ENCODE results near the gene AEBP2. TPM values are rescaled to one million over a fixed set of nuclear protein-coding genes. Genes with fewer than 3 reads are reported as not detected.

Gene AEBP2
- total and polyA plus RNA-seq, 8 donors: 9.0 to 18.6 (median 13.2) TPM

GRCh38 chr12:19517583-19517982 is 78.3 kb downstream of the AEBP2 start:
- Histone ChIP-seq H3K4me3 (no peak overlapping the region), H3K9me3 (no peaks in the 10 kb centered on the region), H3K27me3 (no peaks in the 10 kb centered on the region), H3K27ac (no peak overlapping the region), H3K4me1 (peaks cover 0 to 11% (median 8%) of the 10 kb centered on the region in 3 donors), H3K36me3 (no peaks in the 10 kb centered on the region)
- no peak for ATAC-seq
- WGBS, 2 donors: 90 to 95% methylated on average over 1 of the region's 1 CpG
- no peak for FAIRE-seq
- no peak for TF ChIP-seq CTCF (IDR thresholded peaks at IDR 0.05)
- DNase-seq: no peak
- intact Hi-C loops (cut with DNase I): no loop called here

GRCh38 chr12:19518209-19518608 is 78.9 kb downstream of the AEBP2 start:
- no peak overlapping the region for H3K27ac ChIP-seq
- no peaks in the 10 kb centered on the region for H3K9me3 ChIP-seq
- H3K36me3 ChIP-seq: no peaks in the 10 kb centered on the region
- DNase-seq (no peak), FAIRE-seq (no peak), ATAC-seq (no peak)
- H3K4me3 ChIP-seq: no peak overlapping the region
- TF ChIP-seq CTCF (IDR thresholded peaks at IDR 0.05): no peak
- intact Hi-C loops (cut with DNase I): no loop called here
- WGBS, 2 donors: 44 to 48% methylated on average over 1 of the region's 1 CpG
- H3K4me1 ChIP-seq: peaks cover 0 to 11% (median 8%) of the 10 kb centered on the region in 3 donors
- H3K27me3 ChIP-seq: no peaks in the 10 kb centered on the region

GRCh38 chr12:19520646-19521415 is 81.5 kb downstream of the AEBP2 start:
- no peak overlapping the region for H3K27ac ChIP-seq
- H3K9me3 ChIP-seq: no peaks in the 10 kb centered on the region
- H3K4me1 ChIP-seq: peaks cover 0 to 11% (median 8%) of the 10 kb centered on the region in 3 donors
- no peak for ATAC-seq
- WGBS, 2 donors: 91 to 95% methylated on average over 5 of the region's 5 CpGs
- no peak for DNase-seq
- H3K36me3 ChIP-seq: no peaks in the 10 kb centered on the region
- intact Hi-C loops (cut with DNase I): no loop called here
- FAIRE-seq: no peak
- TF ChIP-seq CTCF (IDR thresholded peaks at IDR 0.05): no peak
- H3K27me3 ChIP-seq: no peaks in the 10 kb centered on the region
- H3K4me3 ChIP-seq: no peak overlapping the region

GRCh38 chr12:19525274-19525673 is 86.0 kb downstream of the AEBP2 start:
- DNase-seq (no peak), FAIRE-seq (no peak), ATAC-seq (no peak)
- no peaks in the 10 kb centered on the region for H3K36me3 ChIP-seq
- H3K27ac ChIP-seq: no peak overlapping the region
- no peak overlapping the region for H3K4me3 ChIP-seq
- intact Hi-C loops (cut with DNase I): no loop called here
- TF ChIP-seq CTCF (IDR thresholded peaks at IDR 0.05): no peak
- no peaks in the 10 kb centered on the region for H3K9me3 ChIP-seq
- no peaks in the 10 kb centered on the region for H3K27me3 ChIP-seq
- WGBS, 2 donors: 95% methylated on average over 7 of the region's 7 CpGs
- peaks cover 0 to 8% (median 6%) of the 10 kb centered on the region in 3 donors for H3K4me1 ChIP-seq

- peaks cover 0 to 13% (median 6%) of the 10 kb centered on the region in 3 donors for H3K4me1 ChIP-seq
- ATAC-seq: no peak
- intact Hi-C loops (cut with DNase I): no loop called here
- no peak for TF ChIP-seq CTCF (IDR thresholded peaks at IDR 0.05)
- H3K36me3 ChIP-seq: no peaks in the 10 kb centered on the region
- H3K27me3 ChIP-seq: no peaks in the 10 kb centered on the region
- no peak for FAIRE-seq
- H3K4me3 ChIP-seq: no peak overlapping the region
- no peak for DNase-seq
- WGBS, 2 donors: 87 to 92% methylated on average over 3 of the region's 3 CpGs
- no peak overlapping the region for H3K27ac ChIP-seq
- H3K9me3 ChIP-seq: no peaks in the 10 kb centered on the region
Measured at GRCh38 chr12:19527866-19528265, 88.6 kb downstream of the AEBP2 start.

Data from pancreas (tissue), 10 donors.